SK-N-SH treated with all-trans-retinoic acid at 6 μM for 48 hours (cell line): ENCODE data around the gene PHF2.

ENCODE experiments used
- PATZ1 ChIP-seq: fragments of 250-450 bp; sonication (Bioruptor Pico); IDR thresholded peaks from 2 replicates; pipeline ENCODE4 v1.8.0; 2020; ENCODE audit warnings: mild to moderate bottlenecking, moderate library complexity, borderline replicate concordance
- PPARA ChIP-seq: fragments of 250-450 bp; sonication (Bioruptor Pico); IDR thresholded peaks from 2 replicates; pipeline ENCODE4 v1.5.0; 2020; ENCODE audit warnings: mild to moderate bottlenecking, borderline replicate concordance
- RARB ChIP-seq: fragments of 250-450 bp; sonication (Bioruptor Pico); IDR thresholded peaks from 2 replicates; pipeline ENCODE4 v1.8.0; 2021; ENCODE audit warnings: mild to moderate bottlenecking, moderate library complexity
- SNAI2 ChIP-seq: fragments of 250-450 bp; sonication (Bioruptor Pico); IDR thresholded peaks from 2 replicates; pipeline ENCODE4 v1.5.0; 2020; ENCODE audit warnings: mild to moderate bottlenecking, moderate library complexity
- TCF4 ChIP-seq: fragments of 250-450 bp; sonication (Bioruptor Pico); IDR thresholded peaks from 2 replicates; pipeline ENCODE4 v1.8.0; 2021; ENCODE audit warnings: mild to moderate bottlenecking, moderate library complexity, borderline replicate concordance
- ZNF70 ChIP-seq: fragments of 450-650 bp; formaldehyde crosslinking; IDR thresholded peaks from 2 replicates; pipeline ENCODE4 v1.5.0; 2020; ENCODE audit warnings: mild to moderate bottlenecking, moderate library complexity

DNA sequence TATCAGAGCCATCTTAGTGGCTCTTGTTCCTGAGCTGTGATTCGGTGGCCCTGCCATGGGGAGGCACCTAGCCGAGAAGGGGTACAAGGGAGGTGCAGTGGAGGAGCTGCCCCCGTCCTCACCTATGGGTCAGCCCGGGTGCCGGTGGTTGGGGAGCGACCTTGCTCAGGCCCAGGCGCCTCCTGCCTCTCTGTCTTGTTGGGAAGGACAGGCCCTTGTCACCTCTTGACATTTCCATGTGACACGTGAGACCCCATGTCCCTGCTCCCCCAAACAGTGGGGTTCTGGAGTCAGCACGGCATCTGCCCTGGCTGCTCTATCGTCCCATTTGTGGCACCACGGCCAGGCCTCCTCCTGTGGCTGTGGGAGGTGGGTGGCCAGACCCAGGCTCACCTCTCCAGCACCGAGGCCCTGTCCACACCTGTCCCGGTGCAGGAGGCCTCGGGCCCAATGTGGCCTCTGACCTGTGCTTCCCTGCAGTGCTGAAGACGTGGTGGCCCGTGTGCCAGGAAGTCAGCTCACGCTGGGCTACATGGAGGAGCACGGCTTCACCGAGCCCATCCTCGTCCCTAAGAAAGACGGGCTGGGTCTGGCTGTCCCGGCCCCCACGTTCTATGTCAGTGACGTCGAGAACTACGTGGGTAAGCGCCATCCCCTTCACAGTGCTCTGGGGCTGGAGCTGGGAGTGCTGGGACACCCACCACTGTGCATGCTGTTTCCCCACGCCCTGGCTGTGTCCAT is 68.9 kb downstream of the PHF2 start:
- TF ChIP-seq ZNF70 = no peak
- no peak for TF ChIP-seq PPARA (CRISPR knock-in tag)
- no peak for TF ChIP-seq PATZ1 (CRISPR knock-in tag)
- no peak for TF ChIP-seq TCF4
- TF ChIP-seq RARB (CRISPR knock-in tag) = no peak
- no peak for TF ChIP-seq SNAI2 (CRISPR knock-in tag)
